IMR-90 (cell line): ENCODE measurements around the gene FLYWCH1.

Source experiments
- CEBPB ChIP-seq: IDR thresholded peaks from 2 replicates; pipeline ENCODE4 v1.6.1; 2012; ENCODE audit warnings: low read depth, low read length, improper control_type of control experiment
- CHD1 ChIP-seq: IDR thresholded peaks from 2 replicates; pipeline ENCODE4 v1.6.1; 2012; ENCODE audit warnings: low read depth, low read length, improper control_type of control experiment
- CTCF ChIP-seq: conservative IDR thresholded peaks from 2 replicates; pipeline ENCODE4 v1.5.1; 2012; ENCODE audit warnings: mild to moderate bottlenecking, low read depth, low read length, improper control_type of control experiment
- ELK1 ChIP-seq: fragments of 150-350 bp; IDR thresholded peaks from 2 replicates; pipeline ENCODE4 v1.6.1; 2016; ENCODE audit warnings: low read depth, mild to moderate bottlenecking, low read length, moderate library complexity, borderline replicate concordance
- FOS ChIP-seq: fragments of 150-350 bp; IDR thresholded peaks from 2 replicates; pipeline ENCODE4 v1.6.1; 2016; ENCODE audit warnings: low read depth, low read length
- MAFK ChIP-seq: IDR thresholded peaks from 2 replicates; pipeline ENCODE4 v1.6.1; 2012; ENCODE audit warnings: low read depth, low read length, improper control_type of control experiment
- MAZ ChIP-seq: IDR thresholded peaks from 2 replicates; pipeline ENCODE4 v1.6.1; 2012; ENCODE audit warnings: low read depth, mild to moderate bottlenecking, low read length, improper control_type of control experiment, moderate library complexity, borderline replicate concordance
- NFE2L2 ChIP-seq: fragments of 150-350 bp; IDR thresholded peaks from 2 replicates; pipeline ENCODE4 v1.6.1; 2016; ENCODE audit warnings: low read depth, mild to moderate bottlenecking, low read length
- POLR2A ChIP-seq: IDR thresholded peaks from 2 replicates; pipeline ENCODE4 v1.6.1; 2012; ENCODE audit warnings: mild to moderate bottlenecking, low read depth, low read length
- RCOR1 ChIP-seq: IDR thresholded peaks from 2 replicates; pipeline ENCODE4 v1.6.1; 2012; ENCODE audit warnings: mild to moderate bottlenecking, low read length, improper control_type of control experiment; ENCODE audit not compliant: insufficient replicate concordance
- SMC3 ChIP-seq: fragments of 150-350 bp; IDR thresholded peaks from 2 replicates; pipeline ENCODE4 v1.6.1; 2016; ENCODE audit warnings: low read depth, mild to moderate bottlenecking, antibody characterized with exemption, low read length, moderate library complexity
- USF2 ChIP-seq: fragments of 150-350 bp; IDR thresholded peaks from 2 replicates; pipeline ENCODE4 v1.6.1; 2017; ENCODE audit warnings: mild to moderate bottlenecking, antibody characterized with exemption, low read length, low read depth

GRCh38 chr16:2955438-2955778 lies 43.7 kb downstream of the FLYWCH1 start:
- TF ChIP-seq CEBPB = no peak
- TF ChIP-seq CTCF = no peak
- no peak for TF ChIP-seq POLR2A
- no peak for TF ChIP-seq MAFK
- TF ChIP-seq FOS = no peak
- TF ChIP-seq MAZ = no peak
- TF ChIP-seq ELK1 = no peak
- TF ChIP-seq CHD1 = no peak
- TF ChIP-seq USF2 = no peak
- TF ChIP-seq NFE2L2 = no peak
- no peak for TF ChIP-seq RCOR1
- no peak for TF ChIP-seq SMC3
